Neural crest cell (in vitro differentiated cells): ENCODE results near the gene KREMEN1. TPM values are rescaled to one million over a fixed set of nuclear protein-coding genes. Genes with fewer than 3 reads are reported as not detected.

Experiments used
- DNase-seq: peaks from one replicate; pipeline ENCODE4 v3.0.0; 2021; ENCODE audit warnings: low read depth, mixed read lengths, low spot score
- H3K27ac Mint-ChIP-seq: one replicate; pipeline ENCODE4 v1.8.0; 2021; ENCODE audit warnings: mild to moderate bottlenecking, mixed read lengths; ENCODE audit not compliant: unreplicated experiment
- H3K27me3 Mint-ChIP-seq: 2 replicates; pipeline ENCODE4 v1.8.0; 2021; ENCODE audit warnings: low read depth, mild to moderate bottlenecking, mixed read lengths
- H3K36me3 Mint-ChIP-seq: 2 replicates; pipeline ENCODE4 v1.8.0; 2021; ENCODE audit warnings: low read depth, mild to moderate bottlenecking, mixed read lengths
- H3K4me1 Mint-ChIP-seq: 2 replicates; pipeline ENCODE4 v1.8.0; 2021; ENCODE audit warnings: mixed read lengths
- H3K4me3 Mint-ChIP-seq: one replicate; pipeline ENCODE4 v1.8.0; 2021; ENCODE audit warnings: mild to moderate bottlenecking, mixed read lengths
- H3K9me3 Mint-ChIP-seq: 2 replicates; pipeline ENCODE4 v1.8.0; 2021; ENCODE audit warnings: mixed read lengths
- CTCF ChIP-seq: fragments of 200-600 bp; sonication (generic); conservative IDR thresholded peaks from 2 replicates; pipeline ENCODE4 v1.5.0; 2021; ENCODE audit warnings: antibody characterized with exemption, mild to moderate bottlenecking
- total RNA-seq: library from RNA; stranded (reverse); gene quantifications from 2 replicates; pipeline ENCODE4 v1.2.1, GENCODE V29; 2021

Gene KREMEN1
- total RNA-seq, 1 donor from 2014 or later: 3.9 TPM

GRCh38 chr22:29078036-29078868, 5.4 kb downstream of the KREMEN1 start:
- Mint-ChIP-seq H3K27ac (no peak overlapping the region), H3K9me3 (no peaks in the 10 kb centered on the region), H3K4me1 (peaks cover 12% of the 10 kb centered on the region), H3K27me3 (peaks cover 31% of the 10 kb centered on the region), H3K4me3 (no peak overlapping the region), H3K36me3 (no peaks in the 10 kb centered on the region)
- no peak for DNase-seq
- TF ChIP-seq CTCF: no peak

GRCh38 chr22:29078869-29079207, 6.0 kb downstream of the KREMEN1 start:
- no peaks in the 10 kb centered on the region for H3K36me3 Mint-ChIP-seq
- no peaks in the 10 kb centered on the region for H3K9me3 Mint-ChIP-seq
- peaks cover 26% of the 10 kb centered on the region for H3K27me3 Mint-ChIP-seq
- H3K4me1 Mint-ChIP-seq: peaks cover 15% of the 10 kb centered on the region
- no peak for DNase-seq
- no peak for TF ChIP-seq CTCF
- no peak overlapping the region for H3K27ac Mint-ChIP-seq
- H3K4me3 Mint-ChIP-seq: no peak overlapping the region

- DNase-seq: no peak
- no peaks in the 10 kb centered on the region for H3K9me3 Mint-ChIP-seq
- H3K27me3 Mint-ChIP-seq: peaks cover 21% of the 10 kb centered on the region
- peaks cover 13% of the 10 kb centered on the region for H3K4me1 Mint-ChIP-seq
- H3K36me3 Mint-ChIP-seq: no peaks in the 10 kb centered on the region
- no peak for TF ChIP-seq CTCF
- H3K27ac Mint-ChIP-seq: no peak overlapping the region
- H3K4me3 Mint-ChIP-seq: no peak overlapping the region
Measured at GRCh38 chr22:29079218-29079901, 6.5 kb downstream of the KREMEN1 start.

GRCh38 chr22:29080106-29080975, 7.5 kb downstream of the KREMEN1 start:
- no peaks in the 10 kb centered on the region for H3K9me3 Mint-ChIP-seq
- no peak for DNase-seq
- H3K4me3 Mint-ChIP-seq: no peak overlapping the region
- H3K27me3 Mint-ChIP-seq: peaks cover 11% of the 10 kb centered on the region
- H3K27ac Mint-ChIP-seq: no peak overlapping the region
- H3K4me1 Mint-ChIP-seq: peaks cover 13% of the 10 kb centered on the region
- TF ChIP-seq CTCF: no peak
- no peaks in the 10 kb centered on the region for H3K36me3 Mint-ChIP-seq

- no peaks in the 10 kb centered on the region for H3K27me3 Mint-ChIP-seq
- no peak overlapping the region for H3K4me3 Mint-ChIP-seq
- no peaks in the 10 kb centered on the region for H3K36me3 Mint-ChIP-seq
- no peak for DNase-seq
- peaks cover 13% of the 10 kb centered on the region for H3K4me1 Mint-ChIP-seq
- no peaks in the 10 kb centered on the region for H3K9me3 Mint-ChIP-seq
- TF ChIP-seq CTCF: no peak
- no peak overlapping the region for H3K27ac Mint-ChIP-seq
Measured at GRCh38 chr22:29081517-29082236, 8.8 kb downstream of the KREMEN1 start.
